ENCODE results near the gene PTRHD1. TPM values are rescaled to one million over a fixed set of nuclear protein-coding genes. Genes with fewer than 3 reads are reported as not detected.

Gene PTRHD1
- polyA plus RNA-seq, 1 donor from 2014 or later, result 69.9 TPM

DNA sequence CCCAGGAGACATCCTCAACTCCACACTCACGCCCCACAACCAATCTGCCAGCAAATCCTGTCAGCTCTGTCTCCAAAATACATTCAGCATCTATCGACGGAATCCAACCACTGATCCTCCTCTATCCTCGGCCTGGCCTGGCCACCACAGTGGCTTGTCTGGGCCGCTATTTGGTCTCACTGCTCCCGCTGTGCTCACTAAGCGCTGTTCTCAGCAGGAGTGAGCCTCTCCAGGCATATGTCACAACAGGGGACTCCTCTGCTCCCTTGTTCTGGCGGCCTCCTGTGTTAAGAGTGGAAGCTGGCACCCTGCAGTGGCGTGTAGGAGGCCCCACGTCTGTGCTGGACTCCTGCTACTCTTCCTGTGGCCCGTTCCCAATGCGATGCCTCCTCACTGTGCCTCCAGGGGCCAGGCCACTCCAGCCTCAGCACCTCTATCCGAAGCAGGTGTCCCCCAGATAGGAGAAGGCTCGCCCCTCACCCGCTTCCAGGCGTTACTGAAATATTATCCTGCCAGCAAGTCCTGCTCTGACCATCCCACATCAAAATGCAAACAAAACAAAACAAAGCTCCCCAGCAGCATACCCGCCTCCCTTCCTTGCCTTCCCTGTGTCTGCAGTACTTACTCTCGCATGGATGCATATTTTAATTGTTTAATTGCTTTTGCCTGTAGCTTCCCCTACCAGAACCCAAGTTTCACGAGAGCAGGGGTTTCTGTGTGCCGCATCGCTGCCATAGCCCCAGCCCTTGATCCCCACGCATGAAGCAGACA, 39.9 kb upstream of the PTRHD1 start:
- peak overlapping the region in 2 of 3 donors; percentile 1 to 15 for H3K27ac Mint-ChIP-seq
- H3K4me1 Mint-ChIP-seq, result no peaks in the 10 kb centered on the region
- H3K36me3 Mint-ChIP-seq, result peaks cover 11% of the 10 kb centered on the region
- H3K4me3 Mint-ChIP-seq, result no peak overlapping the region
- H3K9me3 Mint-ChIP-seq, result no peaks in the 10 kb centered on the region
- no peaks in the 10 kb centered on the region for H3K27me3 Mint-ChIP-seq

DNA sequence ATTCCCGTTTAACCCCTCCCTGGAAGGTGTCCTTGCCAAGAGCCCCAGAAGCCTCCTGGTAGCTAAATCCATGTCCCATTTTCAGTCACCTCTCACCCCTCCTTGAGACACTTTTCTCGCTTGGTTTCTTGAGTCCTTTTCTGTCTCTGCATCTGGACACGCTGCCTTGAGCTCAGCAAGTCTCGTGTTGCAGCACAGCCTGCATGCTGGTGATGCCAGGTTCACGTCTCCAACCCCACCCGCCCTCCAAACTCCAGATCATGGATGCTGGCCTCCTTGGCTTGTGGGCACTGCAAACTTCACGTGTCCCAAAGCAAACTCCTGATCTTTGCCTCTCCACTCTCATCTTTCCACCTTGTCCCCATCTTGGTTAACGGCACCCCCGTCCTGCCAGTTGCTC, 39.3 kb upstream of the PTRHD1 start:
- Mint-ChIP-seq H3K27ac (no peak overlapping the region), H3K27me3 (no peaks in the 10 kb centered on the region), H3K9me3 (no peaks in the 10 kb centered on the region), H3K4me1 (peaks cover 0 to 3% (median 2%) of the 10 kb centered on the region in 3 donors), H3K36me3 (peaks cover 11% of the 10 kb centered on the region), H3K4me3 (no peak overlapping the region)

DNA sequence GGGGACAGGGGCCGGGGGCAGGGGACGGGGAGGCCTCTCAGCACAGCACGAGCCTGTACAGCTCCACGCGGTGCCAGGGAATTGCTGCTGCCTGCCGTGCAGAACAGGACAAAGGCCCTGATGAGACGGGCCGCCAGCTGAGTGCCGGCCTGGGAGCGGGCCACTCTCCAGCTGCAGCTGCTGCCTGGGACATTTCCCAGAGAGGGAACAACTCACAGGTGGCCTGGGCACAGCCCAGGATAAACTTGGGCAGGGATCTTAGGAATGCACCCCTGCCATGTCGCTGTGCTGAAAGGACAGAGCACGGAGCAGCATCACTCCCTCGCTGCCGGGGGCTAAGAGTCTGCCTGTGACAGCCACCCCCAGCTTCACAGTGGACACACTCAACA, 38.9 kb upstream of the PTRHD1 start:
- no peak overlapping the region for H3K27ac Mint-ChIP-seq
- peaks cover 11% of the 10 kb centered on the region for H3K36me3 Mint-ChIP-seq
- H3K9me3 Mint-ChIP-seq, result no peaks in the 10 kb centered on the region
- H3K4me3 Mint-ChIP-seq, result no peak overlapping the region
- peaks cover 0 to 3% (median 2%) of the 10 kb centered on the region in 3 donors for H3K4me1 Mint-ChIP-seq
- no peaks in the 10 kb centered on the region for H3K27me3 Mint-ChIP-seq

- Mint-ChIP-seq H3K9me3 (no peaks in the 10 kb centered on the region), H3K27me3 (no peaks in the 10 kb centered on the region), H3K27ac (no peak overlapping the region), H3K36me3 (peaks cover 12% of the 10 kb centered on the region), H3K4me1 (peaks cover 0 to 4% (median 3%) of the 10 kb centered on the region in 3 donors), H3K4me3 (no peak overlapping the region)
These were observed 38.3 kb upstream of the PTRHD1 start for GRCh38 chr2:24831221-24832072.

DNA sequence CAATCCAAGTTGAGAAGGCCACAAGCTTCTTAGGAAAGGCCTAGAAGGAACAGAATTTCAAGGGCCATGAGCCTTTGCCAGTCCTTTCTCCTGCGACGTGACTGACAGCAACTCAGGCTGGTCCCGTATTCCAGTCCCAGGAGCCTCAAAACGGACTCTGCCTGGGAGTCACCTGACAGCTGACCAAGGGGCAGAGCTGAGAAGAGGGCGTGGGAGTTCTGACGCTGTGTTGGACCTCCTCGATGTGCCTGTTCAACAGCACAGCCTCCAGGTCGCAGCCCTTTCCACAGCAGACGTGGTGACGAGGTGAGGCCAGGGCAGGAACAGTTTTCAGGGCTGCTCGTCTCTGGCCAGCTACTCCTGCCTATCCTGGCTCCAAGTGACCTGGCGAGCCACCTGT, 37.6 kb upstream of the PTRHD1 start:
- Mint-ChIP-seq H3K4me1 (peaks cover 0 to 7% (median 4%) of the 10 kb centered on the region in 3 donors), H3K27me3 (no peaks in the 10 kb centered on the region), H3K27ac (no peak overlapping the region), H3K9me3 (no peaks in the 10 kb centered on the region), H3K36me3 (peaks cover 6% of the 10 kb centered on the region), H3K4me3 (no peak overlapping the region)

- Mint-ChIP-seq H3K36me3 (peaks cover 6% of the 10 kb centered on the region), H3K27me3 (no peaks in the 10 kb centered on the region), H3K4me1 (peaks cover 0 to 7% (median 4%) of the 10 kb centered on the region in 3 donors), H3K27ac (no peak overlapping the region), H3K4me3 (no peak overlapping the region), H3K9me3 (no peaks in the 10 kb centered on the region)
These were observed 37.2 kb upstream of the PTRHD1 start for GRCh38 chr2:24830351-24830750.

GRCh38 chr2:24828238-24828996, 35.2 kb upstream of the PTRHD1 start:
- H3K36me3 Mint-ChIP-seq, result peaks cover 6% of the 10 kb centered on the region
- no peak overlapping the region for H3K27ac Mint-ChIP-seq
- peaks cover 0 to 7% (median 4%) of the 10 kb centered on the region in 3 donors for H3K4me1 Mint-ChIP-seq

GRCh38 chr2:24827321-24828237, 34.4 kb upstream of the PTRHD1 start:
- H3K27ac Mint-ChIP-seq, result peak overlapping the region in 1 of 3 donors; percentile 7
- no peaks in the 10 kb centered on the region for H3K9me3 Mint-ChIP-seq
- H3K4me3 Mint-ChIP-seq, result no peak overlapping the region
- no peaks in the 10 kb centered on the region for H3K27me3 Mint-ChIP-seq
- H3K36me3 Mint-ChIP-seq, result peaks cover 4% of the 10 kb centered on the region
- H3K4me1 Mint-ChIP-seq, result peaks cover 0 to 7% (median 4%) of the 10 kb centered on the region in 3 donors

More at GRCh38 chr2:24828238-24828996, 35.2 kb upstream of the PTRHD1 start:
- no peaks in the 10 kb centered on the region for H3K9me3 Mint-ChIP-seq
- H3K27me3 Mint-ChIP-seq, result no peaks in the 10 kb centered on the region
- H3K4me3 Mint-ChIP-seq, result no peak overlapping the region

- peaks cover 4% of the 10 kb centered on the region for H3K36me3 Mint-ChIP-seq
- no peak overlapping the region for H3K4me3 Mint-ChIP-seq
- H3K9me3 Mint-ChIP-seq, result no peaks in the 10 kb centered on the region
- H3K27ac Mint-ChIP-seq, result peak overlapping the region in 1 of 3 donors; percentile 67
- H3K4me1 Mint-ChIP-seq, result peaks cover 0 to 7% (median 4%) of the 10 kb centered on the region in 3 donors
- H3K27me3 Mint-ChIP-seq, result no peaks in the 10 kb centered on the region
These were observed 33.6 kb upstream of the PTRHD1 start for GRCh38 chr2:24826773-24827145.

GRCh38 chr2:24825883-24826772, 32.9 kb upstream of the PTRHD1 start:
- Mint-ChIP-seq H3K4me3 (no peak overlapping the region), H3K4me1 (peaks cover 0 to 7% (median 4%) of the 10 kb centered on the region in 3 donors)

DNA sequence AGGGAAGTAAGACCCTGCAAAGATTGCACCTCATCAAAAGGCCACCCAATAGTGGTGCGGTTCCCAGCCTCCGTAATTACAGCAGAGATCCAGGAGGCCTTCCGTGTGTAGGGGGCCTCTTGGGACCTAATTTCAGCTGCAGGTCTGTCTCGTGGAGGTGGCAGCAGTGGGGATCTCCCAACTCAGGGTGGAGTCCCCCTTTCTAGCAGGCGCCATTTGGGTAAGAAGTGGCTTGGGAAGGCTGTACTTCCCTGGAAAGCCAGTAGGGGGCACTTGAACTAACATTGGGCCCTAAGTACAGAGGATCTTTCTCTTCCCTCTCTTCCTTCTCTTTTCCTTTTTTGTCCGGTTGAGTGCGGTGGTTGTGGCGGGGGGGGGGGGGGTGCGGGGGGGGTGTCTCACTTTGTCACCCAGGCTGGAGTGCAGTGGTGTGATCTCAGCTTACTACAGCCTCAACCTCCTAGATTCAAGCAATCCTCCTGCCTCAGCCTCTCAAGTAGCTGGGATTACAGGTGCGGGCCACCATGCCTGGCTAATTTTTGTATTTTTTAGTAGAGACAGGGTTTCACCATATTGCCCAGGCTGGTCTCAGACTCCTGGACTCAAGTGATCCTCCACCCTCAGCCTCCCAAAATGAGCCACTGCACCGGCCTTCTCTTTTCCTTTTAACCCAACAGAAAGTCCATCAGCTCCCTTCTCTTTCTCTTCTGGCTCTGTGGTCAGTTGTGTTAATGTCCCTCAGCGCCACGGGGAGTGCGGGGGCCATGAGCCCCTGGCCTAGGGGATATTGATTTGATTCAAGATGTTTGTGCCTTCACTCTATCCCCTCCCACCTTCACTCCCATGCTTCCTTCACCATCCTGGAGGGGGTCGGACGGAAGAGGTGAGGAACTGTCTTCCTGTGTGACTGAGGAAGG, 32.0 kb upstream of the PTRHD1 start:
- Mint-ChIP-seq H3K27ac (no peak overlapping the region), H3K9me3 (no peaks in the 10 kb centered on the region), H3K4me1 (peaks cover 0 to 7% (median 4%) of the 10 kb centered on the region in 3 donors), H3K36me3 (peaks cover 3% of the 10 kb centered on the region), H3K27me3 (no peaks in the 10 kb centered on the region), H3K4me3 (no peak overlapping the region)

More at GRCh38 chr2:24825883-24826772, 32.9 kb upstream of the PTRHD1 start:
- Mint-ChIP-seq H3K27me3 (no peaks in the 10 kb centered on the region), H3K36me3 (peaks cover 4% of the 10 kb centered on the region), H3K9me3 (no peaks in the 10 kb centered on the region), H3K27ac (no peak overlapping the region)

GRCh38 chr2:24824071-24824588, 30.9 kb upstream of the PTRHD1 start:
- H3K9me3 Mint-ChIP-seq, result no peaks in the 10 kb centered on the region
- H3K27me3 Mint-ChIP-seq, result no peaks in the 10 kb centered on the region
- H3K4me3 Mint-ChIP-seq, result no peak overlapping the region
- H3K4me1 Mint-ChIP-seq, result peaks cover 0 to 7% (median 4%) of the 10 kb centered on the region in 3 donors
- peaks cover 2% of the 10 kb centered on the region for H3K36me3 Mint-ChIP-seq
- no peak overlapping the region for H3K27ac Mint-ChIP-seq

Data from IgD-negative memory B cell (primary cell).